ENCODE results near the gene PTPN4. TPM values are rescaled to one million over a fixed set of nuclear protein-coding genes. Genes with fewer than 3 reads are reported as not detected.

PTPN4 gene
- polyA plus RNA-seq, 1 experiment: 11.8 TPM

GRCh38 chr2:119741868-119742267 is 17.9 kb upstream of the PTPN4 start:
- Histone ChIP-seq H3K36me3 (ENCODE audit: control insufficient read depth, insufficient read depth, low read length) (no peaks in the 10 kb centered on the region), H3K27me3 (ENCODE audit: control insufficient read depth, insufficient read depth, low read length) (peaks cover 3% of the 10 kb centered on the region; the same call in 1 of the 2 replicates), H3K4me3 (ENCODE audit: low read depth, low read length) (no peak overlapping the region)
- TF ChIP-seq CTCF (IDR thresholded peaks at IDR 0.05; ENCODE audit: insufficient read depth, low read depth, low read length): no peak
- ChIA-PET CTCF (interaction anchor here (0.6 to 0.8 kb wide), 4 partner anchors 9 to 504 kb away, joined by 3 read pairs; no protein-coding TSS in a partner anchor), POLR2A (no interaction called here)
- no peak for DNase-seq (ENCODE audit: low read depth)

GRCh38 chr2:119744335-119744939 is 15.3 kb upstream of the PTPN4 start:
- ChIA-PET POLR2A (no interaction called here), CTCF (no interaction called here)
- TF ChIP-seq CTCF (IDR thresholded peaks at IDR 0.05; ENCODE audit: insufficient read depth, low read depth, low read length): no peak
- H3K36me3 ChIP-seq (ENCODE audit: control insufficient read depth, insufficient read depth, low read length): no peaks in the 10 kb centered on the region
- no peak for DNase-seq (ENCODE audit: low read depth)
- H3K4me3 ChIP-seq (ENCODE audit: low read depth, low read length): no peak overlapping the region
- H3K27me3 ChIP-seq (ENCODE audit: control insufficient read depth, insufficient read depth, low read length): peaks cover 3% of the 10 kb centered on the region

- ChIA-PET CTCF (interaction anchor here (1.0 to 1.1 kb wide), 2 partner anchors 9 to 430 kb away, joined by 3 read pairs; no protein-coding TSS in a partner anchor), POLR2A (no interaction called here)
- H3K36me3 ChIP-seq (ENCODE audit: control insufficient read depth, insufficient read depth, low read length): no peaks in the 10 kb centered on the region
- DNase-seq (ENCODE audit: low read depth): no peak
- peaks cover 3% of the 10 kb centered on the region for H3K27me3 ChIP-seq (ENCODE audit: control insufficient read depth, insufficient read depth, low read length)
- TF ChIP-seq CTCF (IDR thresholded peaks at IDR 0.05; ENCODE audit: insufficient read depth, low read depth, low read length): no peak
- no peak overlapping the region for H3K4me3 ChIP-seq (ENCODE audit: low read depth, low read length)
These were observed 14.2 kb upstream of the PTPN4 start for GRCh38 chr2:119745566-119745965.

GRCh38 chr2:119746836-119747686 is 12.7 kb upstream of the PTPN4 start:
- Histone ChIP-seq H3K36me3 (ENCODE audit: control insufficient read depth, insufficient read depth, low read length) (no peaks in the 10 kb centered on the region), H3K4me3 (ENCODE audit: low read depth, low read length) (no peak overlapping the region), H3K27me3 (ENCODE audit: control insufficient read depth, insufficient read depth, low read length) (peaks cover under 1% of the 10 kb centered on the region; the same call in 1 of the 2 replicates)
- ChIA-PET CTCF (interaction anchor here (1.0 to 1.1 kb wide), 2 partner anchors 12 to 429 kb away, joined by 3 read pairs; partner anchors contain the start of gene PTPN4), POLR2A (no interaction called here)
- DNase-seq (ENCODE audit: low read depth): no peak
- no peak for TF ChIP-seq CTCF (IDR thresholded peaks at IDR 0.05; ENCODE audit: insufficient read depth, low read depth, low read length)

GRCh38 chr2:119748135-119748534 is 11.6 kb upstream of the PTPN4 start:
- no peak for TF ChIP-seq CTCF (IDR thresholded peaks at IDR 0.05; ENCODE audit: insufficient read depth, low read depth, low read length)
- ChIA-PET CTCF (interaction anchor here (0.8 to 1.1 kb wide), 4 partner anchors 8 to 427 kb away, joined by 3 read pairs; partner anchors contain the start of gene PTPN4), POLR2A (no interaction called here)
- H3K36me3 ChIP-seq (ENCODE audit: control insufficient read depth, insufficient read depth, low read length): no peaks in the 10 kb centered on the region
- H3K27me3 ChIP-seq (ENCODE audit: control insufficient read depth, insufficient read depth, low read length): no peaks in the 10 kb centered on the region; the same call in 1 of the 2 replicates
- no peak for DNase-seq (ENCODE audit: low read depth)
- H3K4me3 ChIP-seq (ENCODE audit: low read depth, low read length): no peak overlapping the region
